ENCODE data around the gene HTR1E. TPM values are rescaled to one million over a fixed set of nuclear protein-coding genes. Genes with fewer than 3 reads are reported as not detected.
A peak's percentile ranks its signal among the peaks of the same experiment; 100 is the strongest.
"Not testable (repeated sequence)": the region's sequence is repeated elsewhere in the genome, so short reads cannot be mapped to it uniquely, and the experiment has no call there.

HTR1E gene
- total RNA-seq (2014; rRNA removed; shearing (Covaris generic)) = not detected in 2 replicates

GRCh38 chr6:86937219-86938079 is at the start of gene HTR1E:
TSS of gene HTR1E (plus strand) at chr6:86937528. CDS start at chr6:87015335, 77,807 bp downstream.
- no peak for DNase-seq (ENCODE audit: low read depth)

GRCh38 chr6:86888301-86888700 is 49.0 kb upstream of the HTR1E start:
- DNase-seq (ENCODE audit: low read depth) = no peak

GRCh38 chr6:86897265-86897664 is 40.1 kb upstream of the HTR1E start:
- not testable (repeated sequence) for DNase-seq (ENCODE audit: low read depth)

- no peak for DNase-seq (ENCODE audit: low read depth)
Observed at GRCh38 chr6:86913795-86914194, 23.5 kb upstream of the HTR1E start.

GRCh38 chr6:86916393-86916792 is 20.9 kb upstream of the HTR1E start:
- DNase-seq (ENCODE audit: low read depth) = no peak

GRCh38 chr6:86927138-86927537 is 10.2 kb upstream of the HTR1E start:
- DNase-seq (ENCODE audit: low read depth) = not testable (repeated sequence)

- DNase-seq (ENCODE audit: low read depth) = not testable (repeated sequence)
Observed at GRCh38 chr6:86927859-86928258, 9.5 kb upstream of the HTR1E start.

GRCh38 chr6:86934365-86934764 is 3.0 kb upstream of the HTR1E start:
- no peak for DNase-seq (ENCODE audit: low read depth)

- no peak for DNase-seq (ENCODE audit: low read depth)
Observed at GRCh38 chr6:86936834-86937218, 502 bp upstream of the HTR1E start.

- DNase-seq (ENCODE audit: low read depth) = no peak
Observed at GRCh38 chr6:86938814-86939213, 1.5 kb downstream of the HTR1E start.

- DNase-seq (ENCODE audit: low read depth) = no peak
Observed at GRCh38 chr6:86941461-86941860, 4.1 kb downstream of the HTR1E start.

- no peak for DNase-seq (ENCODE audit: low read depth)
Observed at GRCh38 chr6:86942769-86943516, 5.6 kb downstream of the HTR1E start.

GRCh38 chr6:86943819-86944407 is 6.6 kb downstream of the HTR1E start:
- DNase-seq (ENCODE audit: low read depth) = no peak

- no peak for DNase-seq (ENCODE audit: low read depth)
Observed at GRCh38 chr6:86949771-86950170, 12.4 kb downstream of the HTR1E start.

- DNase-seq (ENCODE audit: low read depth) = no peak
Observed at GRCh38 chr6:86952991-86953390, 15.7 kb downstream of the HTR1E start.

- no peak for DNase-seq (ENCODE audit: low read depth)
Observed at GRCh38 chr6:86959656-86960055, 22.3 kb downstream of the HTR1E start.

- DNase-seq (ENCODE audit: low read depth) = peak; percentile 0
Observed at GRCh38 chr6:86961455-86962200, 24.3 kb downstream of the HTR1E start.

GRCh38 chr6:86963352-86963751 is 26.0 kb downstream of the HTR1E start:
- DNase-seq (ENCODE audit: low read depth) = no peak

GRCh38 chr6:86964029-86964579 is 26.8 kb downstream of the HTR1E start:
- DNase-seq (ENCODE audit: low read depth) = no peak

GRCh38 chr6:86966271-86966670 is 28.9 kb downstream of the HTR1E start:
- DNase-seq (ENCODE audit: low read depth) = no peak

GRCh38 chr6:86969573-86969972 is 32.2 kb downstream of the HTR1E start:
- DNase-seq (ENCODE audit: low read depth) = no peak

Data from Daoy (cell line).